CD4-positive, alpha-beta T cell treated with Interleukin-6 for 4 hours (primary cell): ENCODE measurements around the gene BBOF1.
"Not testable (repeated sequence)": the region's sequence is repeated elsewhere in the genome, so short reads cannot be mapped to it uniquely, and the experiment has no call there.

ENCODE experiments used
- DNase-seq: peaks from one replicate; pipeline ENCODE4 v3.0.0-alpha.2; 2020; ENCODE audit warnings: mixed read lengths

The BBOF1 gene

DNA sequence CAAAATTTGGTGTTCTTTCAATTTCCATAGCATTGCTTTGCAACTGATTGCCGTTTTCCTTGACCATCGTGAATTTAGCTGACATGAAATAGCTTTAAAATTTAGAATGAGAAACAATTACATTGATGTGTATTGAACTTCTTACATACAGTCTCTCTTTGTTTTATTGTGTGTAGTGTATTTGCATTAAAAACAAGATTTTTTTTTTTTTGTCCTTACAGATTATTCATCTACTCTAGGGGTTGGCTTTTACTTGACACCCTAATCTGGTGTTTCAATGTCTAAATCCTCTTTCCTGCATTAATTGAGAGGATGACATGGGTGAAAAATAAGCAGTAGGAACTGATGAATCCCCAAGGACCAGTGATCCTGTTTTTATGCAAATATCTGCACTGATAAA, 86.2 kb downstream of the BBOF1 start:
- DNase-seq, result no peak

DNA sequence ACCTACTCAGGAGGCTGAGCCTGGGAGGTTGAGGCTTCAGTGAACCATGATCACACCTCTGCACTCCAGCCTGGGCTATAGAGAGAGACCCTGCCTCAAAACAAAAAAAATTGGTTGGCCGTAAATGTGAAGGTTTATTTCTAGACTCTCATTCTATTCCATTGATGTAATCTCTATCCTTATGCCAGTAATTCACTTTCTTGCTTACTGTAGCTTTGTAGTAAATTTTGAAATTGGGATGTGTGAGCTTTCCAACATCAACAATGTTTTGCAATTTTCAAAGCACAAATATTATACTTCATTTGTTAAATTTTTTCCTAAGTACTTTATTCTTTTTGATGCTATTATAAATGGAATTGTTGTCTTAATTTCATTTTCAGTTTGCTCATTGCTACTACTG, 90.2 kb downstream of the BBOF1 start:
- no peak for DNase-seq

DNA sequence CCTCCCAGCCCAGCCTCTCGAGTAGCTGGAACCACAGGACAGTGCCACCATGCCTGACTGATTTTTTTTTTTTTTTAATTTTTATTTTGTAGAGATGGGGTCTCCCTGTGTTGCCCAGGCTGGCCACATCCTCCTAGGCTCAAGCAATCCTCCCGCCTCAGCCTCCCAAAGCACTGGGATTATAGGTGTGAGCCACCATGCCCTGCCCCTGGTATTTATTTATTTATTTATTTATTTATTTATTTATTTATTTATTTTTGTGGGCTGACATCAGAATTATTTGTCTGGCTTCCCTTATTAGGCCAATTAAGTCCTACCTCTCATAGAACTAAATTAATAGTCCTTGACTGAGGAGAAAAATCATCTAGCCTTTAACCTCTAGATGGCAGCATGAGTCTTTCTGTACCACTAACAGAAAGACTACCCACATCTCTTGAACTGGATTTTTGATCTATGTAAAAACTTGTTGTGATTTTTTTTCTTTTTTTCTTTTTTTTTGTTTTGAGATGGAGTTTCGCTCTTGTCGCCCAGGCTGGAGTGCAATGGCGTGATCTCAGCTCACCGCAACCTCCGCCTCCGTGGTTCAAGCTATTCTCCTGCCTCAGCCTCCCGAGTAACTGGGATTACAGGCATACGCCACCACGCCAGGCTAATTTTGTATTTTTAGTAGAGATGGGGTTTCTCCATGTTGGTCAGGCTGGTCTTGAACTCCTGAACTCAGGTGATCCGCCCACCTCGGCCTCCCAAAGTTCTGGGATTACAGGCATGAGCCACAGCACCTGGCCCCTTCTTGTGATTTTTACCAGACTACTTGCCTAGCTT, 92.5 kb downstream of the BBOF1 start:
- DNase-seq, result not testable (repeated sequence)
